K562 (cell line): ENCODE measurements around the gene GIPR. TPM values are rescaled to one million over a fixed set of nuclear protein-coding genes. Genes with fewer than 3 reads are reported as not detected.
A peak's percentile ranks its signal among the peaks of the same experiment; 100 is the strongest.

ENCODE experiments used
- CC2D1A ChIP-seq: fragments of 450-650 bp; IDR thresholded peaks from 2 replicates; pipeline ENCODE4 v1.6.1; 2017; ENCODE audit warnings: mild to moderate bottlenecking
- FOXJ3 ChIP-seq: sonication (generic); formaldehyde crosslinking; IDR thresholded peaks from 2 replicates; pipeline ENCODE4 v1.4.0; 2020; ENCODE audit warnings: mild to moderate bottlenecking, missing genetic modification reagents
- HMGN3 ChIP-seq: IDR thresholded peaks from 2 replicates; pipeline ENCODE4 v1.6.1; 2011; ENCODE audit warnings: borderline replicate concordance, low read depth, mild to moderate bottlenecking, mixed read lengths, low read length; ENCODE audit not compliant: insufficient read length; ENCODE audit errors: extremely low read depth
- IFI16 ChIP-seq: fragments of 250-450 bp; sonication (Bioruptor Pico); IDR thresholded peaks from 2 replicates; pipeline ENCODE4 v2.1.2; 2022; ENCODE audit warnings: mild to moderate bottlenecking, inconsistent platforms
- KAT8 ChIP-seq: fragments of 450-650 bp; IDR thresholded peaks from 2 replicates; pipeline ENCODE4 v1.6.1; 2016; ENCODE audit warnings: low read depth, mild to moderate bottlenecking
- NFYB ChIP-seq: IDR thresholded peaks from 2 replicates; pipeline ENCODE4 v1.6.1; 2011; ENCODE audit warnings: mild to moderate bottlenecking, moderate library complexity; ENCODE audit not compliant: insufficient read length; ENCODE audit errors: extremely low read depth
- NRF1 ChIP-seq, 2 experiments: fragments of 450-650 bp; IDR thresholded peaks in 1 of 2; conservative IDR thresholded peaks in 1 of 2; 2 replicates each; pipeline ENCODE4 v1.6.1; 2014; ENCODE audit warnings: mild to moderate bottlenecking in 2 of 2
- PRMT5 ChIP-seq: sonication (generic); formaldehyde crosslinking; IDR thresholded peaks from 2 replicates; pipeline ENCODE4 v1.5.0; 2020; ENCODE audit warnings: missing genetic modification reagents
- RBM39 ChIP-seq: fragments of 200-400 bp; formaldehyde crosslinking; optimal IDR thresholded peaks from 2 replicates; pipeline ENCODE3; 2018; ENCODE audit warnings: low read depth, low read length
- TOE1 ChIP-seq, 2 experiments: fragments of 450-650 bp in 1 of 2; sonication (generic) in 1 of 2; formaldehyde crosslinking in 1 of 2; IDR thresholded peaks; 2 replicates each; pipeline versions ENCODE4 v1.7.1 to v1.8.0; 2016 to 2022; ENCODE audit warnings: borderline replicate concordance in 2 of 2, mild to moderate bottlenecking in 2 of 2, antibody characterized with exemption in 1 of 2, inconsistent platforms in 1 of 2, low read depth in 1 of 2, missing genetic modification reagents in 1 of 2, moderate library complexity in 1 of 2
- ZNF3 ChIP-seq: fragments of 250-450 bp; sonication (Bioruptor Pico); IDR thresholded peaks from 2 replicates; pipeline ENCODE4 v1.5.0; 2021; ENCODE audit warnings: mild to moderate bottlenecking, moderate library complexity
- ZNF561 ChIP-seq: fragments of 450-650 bp; formaldehyde crosslinking; conservative IDR thresholded peaks from 2 replicates; pipeline ENCODE4 v1.4.0; 2020; ENCODE audit warnings: mild to moderate bottlenecking, moderate library complexity
- polyA plus RNA-seq, 8 experiments: library from polyadenylated mRNA; depleted of rRNA in 4 of 8; stranded (reverse) in 5 of 8; unstranded in 3 of 8; fragments of >200 nt; fragmentation: Nextera tagmentation in 2 of 8; fragmentation: Illumina TruSeq in 1 of 8; extraction: Ambion mirVana in 2 of 8; extraction: Trizol in 1 of 8; gene quantifications; 2 replicates each; pipeline versions ENCODE4 v1.2.1 to v1.2.3, GENCODE V29; 2011 to 2014; ENCODE audit warnings: inconsistent platforms in 1 of 8, missing spikeins in 1 of 8
- total RNA-seq, 7 experiments: library from RNA; depleted of rRNA in 6 of 7; stranded (reverse); fragments of >200 nt in 6 of 7; fragmentation: Illumina TruSeq in 2 of 7; extraction: Trizol in 2 of 7; gene quantifications; 2 replicates each; pipeline versions ENCODE4 v1.2.1 to v1.2.3, GENCODE V29; 2011 to 2021; ENCODE audit warnings: low replicate concordance in 1 of 7
- TF ChIP-seq, protein P1 (sequence below): fragments of 450-650 bp; formaldehyde crosslinking; IDR thresholded peaks from 2 replicates; pipeline ENCODE4 v1.4.0; 2020; ENCODE audit warnings: mild to moderate bottlenecking, moderate library complexity
- TF ChIP-seq, protein P2 (sequence below): fragments of 200-800 bp; sonication (Bioruptor generic); IDR thresholded peaks from 2 replicates; pipeline ENCODE4 v1.6.1; 2017; ENCODE audit warnings: missing genetic modification characterization, missing compliant biosample characterization
- TF ChIP-seq, protein P3 (sequence below): fragments of 450-650 bp; IDR thresholded peaks from one replicate; pipeline ENCODE4 v1.6.1; 2018; ENCODE audit warnings: mild to moderate bottlenecking, moderate library complexity; ENCODE audit not compliant: partially characterized antibody
- TF ChIP-seq, protein P4 (sequence below): sonication (generic); formaldehyde crosslinking; IDR thresholded peaks from 2 replicates; pipeline ENCODE4 v1.8.1; 2023; ENCODE audit warnings: mild to moderate bottlenecking, missing genetic modification reagents, moderate library complexity
- TF ChIP-seq, protein P5 (sequence below): fragments of 450-650 bp; formaldehyde crosslinking; IDR thresholded peaks from 2 replicates; pipeline ENCODE4 v1.4.0; 2020; ENCODE audit warnings: mild to moderate bottlenecking, moderate library complexity

GIPR gene
- total and polyA plus RNA-seq, 9 of the 15 experiments (the other 6 are each of a cell fraction or from before 2014, with no cell fraction given): 2.2 to 26.8 (median 12.7) TPM

DNA sequence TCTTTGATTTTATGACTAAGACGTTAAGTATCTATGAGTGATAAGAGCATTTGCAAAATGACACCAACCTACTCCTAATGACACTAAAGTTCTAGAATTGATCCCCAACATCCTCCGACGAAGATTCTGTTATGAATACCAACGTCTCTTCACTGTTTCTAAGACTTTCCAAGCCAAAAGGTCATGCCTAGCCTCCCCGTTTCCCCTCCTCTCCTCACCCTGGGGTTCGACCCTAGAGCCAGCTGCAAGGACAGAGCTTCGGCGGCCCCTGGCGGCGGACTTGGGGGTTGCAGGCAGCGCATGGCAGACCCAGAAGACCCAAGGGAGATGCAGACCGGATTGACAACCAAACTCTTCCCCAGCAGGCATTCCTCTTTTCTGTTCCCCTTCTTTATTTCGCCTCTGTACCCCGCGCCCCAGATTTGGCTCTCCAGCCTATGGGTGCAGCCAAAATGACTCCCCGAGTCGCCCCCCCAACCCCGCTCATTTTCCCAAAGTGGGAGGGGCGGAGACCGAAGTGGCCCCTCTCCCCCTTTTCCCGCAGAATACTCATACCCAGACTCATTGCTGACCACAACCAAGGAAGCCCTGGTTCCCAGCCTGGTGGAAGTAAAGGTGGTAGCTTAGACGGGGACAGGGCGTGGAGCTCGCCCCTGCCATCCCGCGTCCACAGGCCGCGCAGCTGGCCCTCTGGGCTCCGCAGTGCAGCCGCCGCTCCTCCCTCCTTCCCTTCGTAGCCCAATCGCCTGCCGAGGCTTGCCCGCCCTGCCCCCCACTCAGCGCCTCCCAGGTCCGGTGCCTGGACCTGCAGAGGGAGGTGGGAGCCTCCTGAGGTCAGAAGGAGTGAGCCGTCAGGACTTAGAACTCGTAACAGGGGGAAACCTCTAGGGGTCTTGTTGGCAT, 24.7 kb upstream of the GIPR start (continued):
- TF ChIP-seq, protein P1, sequence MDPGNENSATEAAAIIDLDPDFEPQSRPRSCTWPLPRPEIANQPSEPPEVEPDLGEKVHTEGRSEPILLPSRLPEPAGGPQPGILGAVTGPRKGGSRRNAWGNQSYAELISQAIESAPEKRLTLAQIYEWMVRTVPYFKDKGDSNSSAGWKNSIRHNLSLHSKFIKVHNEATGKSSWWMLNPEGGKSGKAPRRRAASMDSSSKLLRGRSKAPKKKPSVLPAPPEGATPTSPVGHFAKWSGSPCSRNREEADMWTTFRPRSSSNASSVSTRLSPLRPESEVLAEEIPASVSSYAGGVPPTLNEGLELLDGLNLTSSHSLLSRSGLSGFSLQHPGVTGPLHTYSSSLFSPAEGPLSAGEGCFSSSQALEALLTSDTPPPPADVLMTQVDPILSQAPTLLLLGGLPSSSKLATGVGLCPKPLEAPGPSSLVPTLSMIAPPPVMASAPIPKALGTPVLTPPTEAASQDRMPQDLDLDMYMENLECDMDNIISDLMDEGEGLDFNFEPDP: no peak
- TF ChIP-seq, protein P2, sequence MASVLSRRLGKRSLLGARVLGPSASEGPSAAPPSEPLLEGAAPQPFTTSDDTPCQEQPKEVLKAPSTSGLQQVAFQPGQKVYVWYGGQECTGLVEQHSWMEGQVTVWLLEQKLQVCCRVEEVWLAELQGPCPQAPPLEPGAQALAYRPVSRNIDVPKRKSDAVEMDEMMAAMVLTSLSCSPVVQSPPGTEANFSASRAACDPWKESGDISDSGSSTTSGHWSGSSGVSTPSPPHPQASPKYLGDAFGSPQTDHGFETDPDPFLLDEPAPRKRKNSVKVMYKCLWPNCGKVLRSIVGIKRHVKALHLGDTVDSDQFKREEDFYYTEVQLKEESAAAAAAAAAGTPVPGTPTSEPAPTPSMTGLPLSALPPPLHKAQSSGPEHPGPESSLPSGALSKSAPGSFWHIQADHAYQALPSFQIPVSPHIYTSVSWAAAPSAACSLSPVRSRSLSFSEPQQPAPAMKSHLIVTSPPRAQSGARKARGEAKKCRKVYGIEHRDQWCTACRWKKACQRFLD: no peak
- no peak for TF ChIP-seq RBM39
- TF ChIP-seq TOE1 (IDR thresholded peaks at IDR 0.05; ENCODE audit: borderline replicate concordance): 0 out of 2 replicates have a peak, but pooled peaks have one; percentile 35
- TF ChIP-seq TOE1 (CRISPR knock-in tag; IDR thresholded peaks at IDR 0.05; ENCODE audit: borderline replicate concordance, low read depth): no peak
- no peak for TF ChIP-seq ZNF561 (CRISPR knock-in tag)
- TF ChIP-seq NRF1 (conservative IDR thresholded peaks at IDR 0.05 in 1 of 2, IDR thresholded peaks at IDR 0.05 in 1 of 2): peak; percentile 33 to 63; a peak in 3 of 4 replicates
- TF ChIP-seq HMGN3: no peak
- TF ChIP-seq PRMT5 (CRISPR knock-in tag): no peak
- no peak for TF ChIP-seq KAT8
- TF ChIP-seq, protein P3, sequence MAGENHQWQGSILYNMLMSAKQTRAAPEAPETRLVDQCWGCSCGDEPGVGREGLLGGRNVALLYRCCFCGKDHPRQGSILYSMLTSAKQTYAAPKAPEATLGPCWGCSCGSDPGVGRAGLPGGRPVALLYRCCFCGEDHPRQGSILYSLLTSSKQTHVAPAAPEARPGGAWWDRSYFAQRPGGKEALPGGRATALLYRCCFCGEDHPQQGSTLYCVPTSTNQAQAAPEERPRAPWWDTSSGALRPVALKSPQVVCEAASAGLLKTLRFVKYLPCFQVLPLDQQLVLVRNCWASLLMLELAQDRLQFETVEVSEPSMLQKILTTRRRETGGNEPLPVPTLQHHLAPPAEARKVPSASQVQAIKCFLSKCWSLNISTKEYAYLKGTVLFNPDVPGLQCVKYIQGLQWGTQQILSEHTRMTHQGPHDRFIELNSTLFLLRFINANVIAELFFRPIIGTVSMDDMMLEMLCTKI: no peak
- TF ChIP-seq, protein P4, sequence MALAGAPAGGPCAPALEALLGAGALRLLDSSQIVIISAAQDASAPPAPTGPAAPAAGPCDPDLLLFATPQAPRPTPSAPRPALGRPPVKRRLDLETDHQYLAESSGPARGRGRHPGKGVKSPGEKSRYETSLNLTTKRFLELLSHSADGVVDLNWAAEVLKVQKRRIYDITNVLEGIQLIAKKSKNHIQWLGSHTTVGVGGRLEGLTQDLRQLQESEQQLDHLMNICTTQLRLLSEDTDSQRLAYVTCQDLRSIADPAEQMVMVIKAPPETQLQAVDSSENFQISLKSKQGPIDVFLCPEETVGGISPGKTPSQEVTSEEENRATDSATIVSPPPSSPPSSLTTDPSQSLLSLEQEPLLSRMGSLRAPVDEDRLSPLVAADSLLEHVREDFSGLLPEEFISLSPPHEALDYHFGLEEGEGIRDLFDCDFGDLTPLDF (CRISPR knock-in tag): peak; percentile 53; the same call in 1 of the 2 replicates
- TF ChIP-seq, protein P5, sequence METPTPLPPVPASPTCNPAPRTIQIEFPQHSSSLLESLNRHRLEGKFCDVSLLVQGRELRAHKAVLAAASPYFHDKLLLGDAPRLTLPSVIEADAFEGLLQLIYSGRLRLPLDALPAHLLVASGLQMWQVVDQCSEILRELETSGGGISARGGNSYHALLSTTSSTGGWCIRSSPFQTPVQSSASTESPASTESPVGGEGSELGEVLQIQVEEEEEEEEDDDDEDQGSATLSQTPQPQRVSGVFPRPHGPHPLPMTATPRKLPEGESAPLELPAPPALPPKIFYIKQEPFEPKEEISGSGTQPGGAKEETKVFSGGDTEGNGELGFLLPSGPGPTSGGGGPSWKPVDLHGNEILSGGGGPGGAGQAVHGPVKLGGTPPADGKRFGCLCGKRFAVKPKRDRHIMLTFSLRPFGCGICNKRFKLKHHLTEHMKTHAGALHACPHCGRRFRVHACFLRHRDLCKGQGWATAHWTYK (CRISPR knock-in tag): no peak
- TF ChIP-seq CC2D1A: 0 out of 2 replicates have a peak, but pooled peaks have one; percentile 73
- TF ChIP-seq ZNF3 (CRISPR knock-in tag): no peak
- no peak for TF ChIP-seq NFYB
- TF ChIP-seq FOXJ3 (CRISPR knock-in tag): no peak
- no peak for TF ChIP-seq IFI16 (CRISPR knock-in tag)
